ENCODE measurements around the gene TMEM132D. TPM values are rescaled to one million over a fixed set of nuclear protein-coding genes. Genes with fewer than 3 reads are reported as not detected.

Gene TMEM132D
- total and polyA plus RNA-seq, 2 of the 4 experiments (the other 2 are of a cell fraction), result not detected

- Histone ChIP-seq H3K56ac (ENCODE audit: extremely low read depth, insufficient read depth, low read length) (no peak overlapping the region), H2BK15ac (ENCODE audit: low read depth, low read length) (no peak overlapping the region), H3K9me1 (ENCODE audit: insufficient read depth, low read length) (no peaks in the 10 kb centered on the region), H4K8ac (ENCODE audit: low read depth in 2 of 2, low read length in 2 of 2) (no peak overlapping the region), H3K36me3 (ENCODE audit: control insufficient read depth, insufficient read depth, low read length) (no peaks in the 10 kb centered on the region), H3K4me1 (ENCODE audit: control insufficient read depth, insufficient read depth, low read length) (no peaks in the 10 kb centered on the region), H2AFZ (replicated peaks; ENCODE audit: low read length, poor library complexity) (no peak overlapping the region), H3K27me3 (ENCODE audit: control insufficient read depth, insufficient read depth, low read length) (no peaks in the 10 kb centered on the region), H3K14ac (replicated peaks; ENCODE audit: low read depth, low read length) (no peak overlapping the region), H2AK9ac (replicated peaks; ENCODE audit: low read depth, low read length, poor library complexity) (no peak overlapping the region), H4K20me1 (ENCODE audit: insufficient read depth, low read length) (no peaks in the 10 kb centered on the region), H3K9me3 (ENCODE audit: control insufficient read depth, insufficient read depth, low read length) (peaks cover 27% of the 10 kb centered on the region), H3K4me2 (ENCODE audit: low read depth, low read length) (no peak overlapping the region), H2BK5ac (ENCODE audit: low read depth, low read length, poor library complexity, severe bottlenecking) (no peak overlapping the region), H3K18ac (ENCODE audit: low read depth, low read length) (no peak overlapping the region), H3K23ac (ENCODE audit: low read depth, low read length) (no peak overlapping the region), H3K9ac (ENCODE audit: low read depth, low read length) (no peak overlapping the region), H3K27ac (ENCODE audit: insufficient read depth, low read length) (no peak overlapping the region), H4K91ac (ENCODE audit: insufficient read depth, low read depth, low read length) (no peak overlapping the region), H3K4ac (ENCODE audit: low read depth, low read length) (no peak overlapping the region), H3K4me3 (ENCODE audit: insufficient read depth, low read depth, low read length) (no peak overlapping the region), H2AK5ac (ENCODE audit: low read depth, low read length) (no peak overlapping the region), H2BK20ac (ENCODE audit: low read depth, low read length) (no peak overlapping the region), H4K5ac (ENCODE audit: low read depth, low read length) (no peak overlapping the region), H3K79me1 (ENCODE audit: low read depth in 1 of 2, low read length in 2 of 2) (no peaks in the 10 kb centered on the region), H2BK120ac (ENCODE audit: low read depth, low read length) (no peak overlapping the region)
- ATAC-seq (ENCODE audit: low read depth), result no peak
- no peak for DNase-seq
- WGBS, 2 experiments (ENCODE audit: extremely low coverage in 2 of 2, insufficient read length in 1 of 2), result no CpG with 5 or more reads among the region's 4 CpGs
- ChIA-PET POLR2A (ENCODE audit: unreplicated experiment) (no interaction called here), CTCF (interaction anchor here (0.6 kb wide), 1 partner anchor 120 kb away, joined by 4 read pairs; no protein-coding TSS in a partner anchor)
- dilution Hi-C loops (cut with HindIII; ENCODE audit: low sequenced_read_pairs, unreplicated experiment) (no loop called here), in situ Hi-C loops (cut with MboI; ENCODE audit: low sequenced_read_pairs) (no loop called here), intact Hi-C loops (cut with micrococcal nuclease) (no loop called here)
- no TSS peak for BruUV-seq (replicated peaks)
- no peak for TF ChIP-seq ELK1 (IDR thresholded peaks at IDR 0.05; ENCODE audit: borderline replicate concordance, low read depth, low read length)
- TF ChIP-seq RAD21 (IDR thresholded peaks at IDR 0.05; ENCODE audit: low read length), result no peak
- no peak for TF ChIP-seq POLR2A (IDR thresholded peaks at IDR 0.05; ENCODE audit: low read depth, low read length)
- no peak for TF ChIP-seq MAZ (IDR thresholded peaks at IDR 0.05; ENCODE audit: borderline replicate concordance, low read depth, low read length)
- TF ChIP-seq SMC3 (IDR thresholded peaks at IDR 0.05; ENCODE audit: low read depth, low read length), result no peak
- TF ChIP-seq MXI1 (IDR thresholded peaks at IDR 0.05; ENCODE audit: borderline replicate concordance, low read depth, low read length), result no peak
- no peak for TF ChIP-seq CHD1 (IDR thresholded peaks at IDR 0.05; ENCODE audit: low read depth, low read length)
- TF ChIP-seq, protein P1, sequence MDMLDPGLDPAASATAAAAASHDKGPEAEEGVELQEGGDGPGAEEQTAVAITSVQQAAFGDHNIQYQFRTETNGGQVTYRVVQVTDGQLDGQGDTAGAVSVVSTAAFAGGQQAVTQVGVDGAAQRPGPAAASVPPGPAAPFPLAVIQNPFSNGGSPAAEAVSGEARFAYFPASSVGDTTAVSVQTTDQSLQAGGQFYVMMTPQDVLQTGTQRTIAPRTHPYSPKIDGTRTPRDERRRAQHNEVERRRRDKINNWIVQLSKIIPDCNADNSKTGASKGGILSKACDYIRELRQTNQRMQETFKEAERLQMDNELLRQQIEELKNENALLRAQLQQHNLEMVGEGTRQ (IDR thresholded peaks at IDR 0.05; ENCODE audit: low read depth, low read length), result no peak
- TF ChIP-seq BHLHE40 (IDR thresholded peaks at IDR 0.05; ENCODE audit: low read depth, low read length), result no peak
- TF ChIP-seq CEBPB (IDR thresholded peaks at IDR 0.05; ENCODE audit: low read depth, low read length), result no peak
- no peak for TF ChIP-seq RCOR1 (IDR thresholded peaks at IDR 0.05; ENCODE audit: insufficient replicate concordance, low read length)
- TF ChIP-seq, protein P2, sequence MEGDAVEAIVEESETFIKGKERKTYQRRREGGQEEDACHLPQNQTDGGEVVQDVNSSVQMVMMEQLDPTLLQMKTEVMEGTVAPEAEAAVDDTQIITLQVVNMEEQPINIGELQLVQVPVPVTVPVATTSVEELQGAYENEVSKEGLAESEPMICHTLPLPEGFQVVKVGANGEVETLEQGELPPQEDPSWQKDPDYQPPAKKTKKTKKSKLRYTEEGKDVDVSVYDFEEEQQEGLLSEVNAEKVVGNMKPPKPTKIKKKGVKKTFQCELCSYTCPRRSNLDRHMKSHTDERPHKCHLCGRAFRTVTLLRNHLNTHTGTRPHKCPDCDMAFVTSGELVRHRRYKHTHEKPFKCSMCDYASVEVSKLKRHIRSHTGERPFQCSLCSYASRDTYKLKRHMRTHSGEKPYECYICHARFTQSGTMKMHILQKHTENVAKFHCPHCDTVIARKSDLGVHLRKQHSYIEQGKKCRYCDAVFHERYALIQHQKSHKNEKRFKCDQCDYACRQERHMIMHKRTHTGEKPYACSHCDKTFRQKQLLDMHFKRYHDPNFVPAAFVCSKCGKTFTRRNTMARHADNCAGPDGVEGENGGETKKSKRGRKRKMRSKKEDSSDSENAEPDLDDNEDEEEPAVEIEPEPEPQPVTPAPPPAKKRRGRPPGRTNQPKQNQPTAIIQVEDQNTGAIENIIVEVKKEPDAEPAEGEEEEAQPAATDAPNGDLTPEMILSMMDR (conservative IDR thresholded peaks at IDR 0.05; ENCODE audit: low read depth, low read length), result no peak
- TF ChIP-seq FOS (IDR thresholded peaks at IDR 0.05; ENCODE audit: low read depth, low read length), result no peak
- no peak for TF ChIP-seq NFE2L2 (IDR thresholded peaks at IDR 0.05; ENCODE audit: low read depth, low read length)
- no peak for TF ChIP-seq MAFK (IDR thresholded peaks at IDR 0.05; ENCODE audit: low read depth, low read length)
- TF ChIP-seq RFX5 (IDR thresholded peaks at IDR 0.05; ENCODE audit: low read depth, low read length), result no peak
Measured at GRCh38 chr12:129657179-129657578, 246.6 kb downstream of the TMEM132D start.
